Dermis microvascular lymphatic vessel endothelial cell (primary cell): ENCODE data around the gene HSPG2. TPM values are rescaled to one million over a fixed set of nuclear protein-coding genes. Genes with fewer than 3 reads are reported as not detected.
A peak's percentile ranks its signal among the peaks of the same experiment; 100 is the strongest.
"Not testable (repeated sequence)": the region's sequence is repeated elsewhere in the genome, so short reads cannot be mapped to it uniquely, and the experiment has no call there.

Experiments used
- DNase-seq, 2 donors: peaks; one replicate each; pipeline versions ENCODE4 v3.0.0 to v3.0.0-alpha.2; 2010; ENCODE audit warnings: low read depth in 2 of 2
- total RNA-seq: library from RNA; depleted of rRNA; stranded (reverse); fragments of >200 nt; gene quantifications from 2 replicates; pipeline ENCODE4 v1.2.1, GENCODE V29; 2014

HSPG2 gene
- total RNA-seq, 1 donor from 2014 or later = 281 TPM

- DNase-seq = no peak
Observed at GRCh38 chr1:21801100-21801499, 136.0 kb downstream of the HSPG2 start.

- DNase-seq = no peak
Observed at GRCh38 chr1:21799730-21800129, 137.4 kb downstream of the HSPG2 start.

- DNase-seq = no peak
Observed at GRCh38 chr1:21795075-21795474, 142.0 kb downstream of the HSPG2 start.

DNA sequence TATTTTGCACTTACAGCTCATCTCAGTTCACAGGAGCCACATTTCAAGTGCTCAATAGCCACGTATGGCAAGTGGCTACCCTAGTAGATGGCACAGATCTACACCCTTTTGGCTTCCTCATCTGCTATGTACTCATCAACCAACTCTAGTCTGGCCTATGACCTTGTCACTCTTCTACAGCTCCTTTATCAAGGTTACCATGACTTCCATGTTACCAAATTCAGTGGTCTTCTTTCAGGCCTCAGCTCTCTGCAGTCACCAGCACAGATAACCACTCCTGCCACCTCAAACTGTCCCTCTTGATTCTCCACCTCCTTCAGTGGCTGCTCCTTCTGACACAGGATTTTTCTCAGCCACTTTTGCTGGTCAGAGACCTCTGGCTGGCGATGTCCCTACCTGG, 142.5 kb downstream of the HSPG2 start:
- no peak for DNase-seq

DNA sequence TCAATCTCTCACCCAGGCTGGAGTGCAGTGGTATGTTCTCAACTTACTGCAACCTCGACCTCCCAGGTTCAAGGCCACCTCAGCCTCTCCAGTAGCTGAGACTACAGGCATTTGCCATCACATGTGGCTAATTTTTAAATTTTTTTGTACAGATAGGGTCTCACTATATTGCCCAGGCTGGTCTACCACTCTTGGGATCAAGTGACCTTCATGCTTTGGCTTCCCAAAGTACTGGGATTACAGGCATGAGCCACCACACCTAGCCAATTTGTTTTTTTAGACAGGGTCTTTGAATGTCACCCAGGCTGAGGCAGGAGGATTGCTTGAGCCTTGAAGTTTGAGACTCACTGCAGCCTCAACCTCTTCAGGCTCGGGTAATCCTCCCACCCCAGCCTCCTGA, 144.0 kb downstream of the HSPG2 start:
- DNase-seq = no peak

DNA sequence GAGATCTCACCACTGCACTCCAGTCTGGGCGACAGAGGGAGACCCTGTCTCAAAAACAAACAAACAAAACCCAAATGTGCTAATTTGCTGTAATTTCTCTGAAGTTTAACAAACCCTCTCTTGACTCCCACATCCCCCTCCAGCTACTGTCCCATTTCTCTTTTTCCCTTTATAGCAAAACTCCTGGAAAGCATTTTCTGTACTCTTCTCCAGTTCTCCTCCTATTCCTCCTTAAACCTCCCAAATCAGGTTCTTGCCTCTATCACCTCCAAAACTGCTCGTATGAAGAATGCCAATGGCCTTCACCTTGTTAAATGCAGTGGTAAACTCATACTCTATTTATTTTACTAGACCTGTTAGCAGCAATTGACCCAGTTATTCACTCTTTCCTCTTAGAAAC, 150.5 kb downstream of the HSPG2 start:
- DNase-seq = no peak

GRCh38 chr1:21785764-21786163, 151.3 kb downstream of the HSPG2 start:
- DNase-seq = not testable (repeated sequence)

- DNase-seq = no peak
Observed at GRCh38 chr1:21783679-21784603, 153.2 kb downstream of the HSPG2 start.

DNA sequence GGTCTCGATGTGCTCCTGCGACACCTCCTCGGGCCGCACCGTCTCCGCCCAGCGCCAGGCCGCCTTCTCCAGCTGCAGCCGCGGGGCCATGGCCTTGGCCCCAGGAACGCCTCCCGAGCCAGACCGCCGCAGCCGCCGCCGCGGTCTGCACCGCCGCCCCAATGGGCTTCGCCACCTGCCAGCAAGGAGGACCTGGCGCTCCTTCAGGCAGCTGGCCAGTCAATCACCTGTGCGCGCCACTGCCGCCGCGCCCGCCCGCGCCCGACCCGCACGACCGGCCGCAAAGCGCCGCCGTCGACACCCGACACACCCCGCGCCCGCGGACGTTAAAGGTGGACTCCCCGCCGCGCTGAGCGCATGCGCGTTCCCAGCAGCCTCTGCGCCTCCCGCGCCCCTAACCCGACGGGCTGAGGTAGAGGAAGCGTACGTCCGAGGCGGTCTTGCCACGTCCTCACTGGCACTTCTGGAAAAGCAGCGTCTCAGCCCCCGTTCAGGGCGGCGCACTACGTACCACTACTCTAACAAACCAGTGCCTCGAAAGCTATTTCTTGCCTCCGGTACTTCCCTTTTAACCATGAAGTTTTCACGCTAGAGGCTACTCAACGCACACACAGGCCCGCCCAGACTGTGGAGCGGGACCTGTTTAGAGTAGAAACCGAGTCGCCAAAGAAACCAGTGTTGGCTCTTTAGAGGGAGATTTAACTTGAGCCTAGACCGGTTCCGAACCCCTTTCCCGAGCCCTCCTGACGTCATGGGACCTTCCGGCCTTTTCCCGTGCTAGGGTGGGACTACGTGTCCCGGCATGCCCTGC, 154.0 kb downstream of the HSPG2 start, which contains the start of gene USP48:
USP48 (minus strand) TSS at position 282 of the 811 bp plus-strand sequence; CDS start at position 90, 192 bp downstream.
- peak; percentile 93 to 96 for DNase-seq

- DNase-seq = peak; percentile 51 to 83
Observed at GRCh38 chr1:21782349-21782867, 154.7 kb downstream of the HSPG2 start.

DNA sequence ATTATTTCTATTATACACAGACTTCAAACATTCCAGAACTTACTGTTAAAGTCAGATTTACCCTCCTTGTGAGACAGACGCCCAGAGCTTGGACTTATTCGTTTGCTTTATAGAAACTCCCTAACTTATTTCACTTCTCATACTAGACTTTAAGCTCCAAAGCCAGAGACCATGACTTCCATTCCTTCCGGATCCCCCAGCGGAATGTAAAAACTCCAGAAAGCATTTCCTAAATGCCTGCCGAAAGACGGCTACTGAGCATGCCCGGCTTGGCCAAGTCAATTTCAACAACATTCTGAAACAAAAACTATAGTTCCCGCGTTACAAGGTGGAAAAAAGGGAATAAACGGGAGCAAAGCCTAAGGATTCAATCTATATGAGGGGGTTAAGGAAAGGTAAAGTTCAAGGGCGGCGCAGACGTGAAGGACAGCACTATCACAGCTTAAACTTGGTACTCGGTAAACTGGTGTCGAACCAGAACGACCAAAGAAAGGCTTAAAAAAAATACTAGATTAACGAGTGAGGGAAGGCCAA, 155.2 kb downstream of the HSPG2 start:
- DNase-seq = peak; percentile 39 to 78

GRCh38 chr1:21779613-21780521, 157.2 kb downstream of the HSPG2 start:
- peak; percentile 88 to 94 for DNase-seq

GRCh38 chr1:21778405-21778727, 158.7 kb downstream of the HSPG2 start:
- no peak for DNase-seq

GRCh38 chr1:21776925-21777324, 160.2 kb downstream of the HSPG2 start:
- DNase-seq = not testable (repeated sequence)

DNA sequence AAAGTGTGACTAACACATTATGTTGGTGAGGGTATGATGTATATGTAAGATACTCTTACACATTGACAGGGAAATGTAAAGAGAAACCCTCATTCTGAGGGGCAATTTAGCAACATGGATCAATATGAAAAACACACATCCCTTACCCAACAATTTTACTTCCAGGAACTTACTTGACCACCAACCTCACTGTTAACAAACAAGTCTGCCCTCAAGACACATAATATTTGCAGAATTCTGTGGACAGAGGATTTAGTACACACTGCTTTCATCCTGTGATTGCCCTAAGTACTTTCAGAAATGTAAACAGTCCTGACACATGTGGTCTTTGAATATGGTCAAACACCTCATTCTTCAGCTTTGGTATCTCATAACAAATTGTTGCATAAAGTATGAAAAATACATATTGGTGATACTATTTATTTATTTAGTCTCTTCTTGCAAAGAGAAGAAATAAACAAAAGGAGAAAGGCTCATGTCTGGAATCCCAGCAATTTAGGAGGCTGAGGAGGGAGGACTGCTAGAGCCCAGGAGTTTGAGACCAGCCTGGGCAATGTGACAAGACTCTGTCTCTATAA, 161.0 kb downstream of the HSPG2 start:
- DNase-seq = no peak

GRCh38 chr1:21775550-21775914, 161.6 kb downstream of the HSPG2 start:
- DNase-seq = peak in 1 of 2 donors; percentile 45

- no peak for DNase-seq
Observed at GRCh38 chr1:21774835-21775549, 162.1 kb downstream of the HSPG2 start.

DNA sequence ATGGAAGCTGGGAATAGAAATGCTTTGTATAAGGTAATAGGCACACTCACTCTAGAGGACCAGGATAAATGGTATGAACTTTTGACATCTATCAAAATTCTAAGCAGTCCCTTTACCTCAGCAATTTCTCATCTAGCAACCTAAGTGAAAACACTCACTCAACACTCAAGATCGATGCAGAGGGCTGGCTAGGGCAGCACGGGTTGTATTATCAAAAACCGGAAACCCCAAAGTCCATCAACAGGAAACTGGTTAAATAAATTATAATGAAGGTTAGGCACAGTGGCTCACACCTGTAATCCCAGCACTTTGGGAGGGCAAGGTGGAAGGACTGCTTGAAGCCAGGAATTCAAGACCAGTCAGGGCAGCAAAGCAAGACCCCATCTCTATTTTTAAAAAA, 163.5 kb downstream of the HSPG2 start:
- peak in 1 of 2 donors; percentile 78 for DNase-seq
